ENCODE results near the gene SAMD3. TPM values are rescaled to one million over a fixed set of nuclear protein-coding genes. Genes with fewer than 3 reads are reported as not detected.
"Not testable (repeated sequence)": the region's sequence is repeated elsewhere in the genome, so short reads cannot be mapped to it uniquely, and the experiment has no call there.

The SAMD3 gene
- total and polyA plus RNA-seq, 2 experiments from 2014 or later = 3.8 to 4.9 TPM

DNA sequence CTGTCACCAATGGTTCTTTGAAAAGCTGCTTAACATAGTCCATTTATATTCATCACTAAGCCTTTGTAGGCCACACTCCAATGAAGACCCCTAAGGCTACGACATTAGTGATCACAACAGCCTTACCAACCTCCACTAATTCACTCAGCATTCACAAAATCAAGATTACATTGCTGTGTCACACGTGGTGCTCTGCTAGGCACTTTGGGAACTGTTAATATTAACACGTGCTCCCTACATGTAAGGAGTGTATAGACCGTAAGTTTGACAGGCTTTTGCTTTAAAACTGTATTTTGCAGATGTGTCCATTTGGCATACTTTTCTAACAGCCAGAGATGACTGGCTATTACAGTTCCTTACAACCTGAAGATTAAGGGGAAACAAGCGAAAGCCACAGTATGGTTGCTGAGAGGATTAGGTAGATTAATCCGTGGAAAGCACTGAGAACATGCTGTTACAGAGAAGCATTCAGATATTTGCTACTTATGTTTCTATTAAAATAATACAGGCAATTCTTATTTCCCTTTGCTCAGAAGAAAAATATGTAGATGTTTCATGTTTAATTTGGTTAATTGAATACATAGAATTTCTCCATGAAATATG lies 69.7 kb downstream of the SAMD3 start:
- Histone ChIP-seq H4K20me1 (replicated peaks; ENCODE audit: insufficient read depth) (no peaks in the 10 kb centered on the region), H3K27me3 (ENCODE audit: insufficient read depth) (no peaks in the 10 kb centered on the region), H3K4me1 (ENCODE audit: insufficient read depth) (no peaks in the 10 kb centered on the region), H3K9me2 (ENCODE audit: insufficient read depth) (no peaks in the 10 kb centered on the region), H3K4me3 (no peak overlapping the region), H3F3A (replicated peaks; ENCODE audit: low read depth) (no peaks in the 10 kb centered on the region), H3K27ac (ENCODE audit: low read depth) (no peak overlapping the region), H3K36me3 (ENCODE audit: insufficient read depth) (no peaks in the 10 kb centered on the region), H2AFZ (no peak overlapping the region), H3K79me2 (replicated peaks; ENCODE audit: insufficient read depth) (no peaks in the 10 kb centered on the region), H3K4me2 (no peak overlapping the region)
- H3K4me1 Mint-ChIP-seq = no peaks in the 10 kb centered on the region; the same call in 2 of the 3 replicates
- no peaks in the 10 kb centered on the region for H3K27me3 Mint-ChIP-seq (ENCODE audit: insufficient read depth, low read depth, poor library complexity)
- H3K27ac Mint-ChIP-seq = no peak overlapping the region
- ATAC-seq = no peak
- DNase-seq (ENCODE audit: low spot score) = no peak
- TF ChIP-seq, protein P1, sequence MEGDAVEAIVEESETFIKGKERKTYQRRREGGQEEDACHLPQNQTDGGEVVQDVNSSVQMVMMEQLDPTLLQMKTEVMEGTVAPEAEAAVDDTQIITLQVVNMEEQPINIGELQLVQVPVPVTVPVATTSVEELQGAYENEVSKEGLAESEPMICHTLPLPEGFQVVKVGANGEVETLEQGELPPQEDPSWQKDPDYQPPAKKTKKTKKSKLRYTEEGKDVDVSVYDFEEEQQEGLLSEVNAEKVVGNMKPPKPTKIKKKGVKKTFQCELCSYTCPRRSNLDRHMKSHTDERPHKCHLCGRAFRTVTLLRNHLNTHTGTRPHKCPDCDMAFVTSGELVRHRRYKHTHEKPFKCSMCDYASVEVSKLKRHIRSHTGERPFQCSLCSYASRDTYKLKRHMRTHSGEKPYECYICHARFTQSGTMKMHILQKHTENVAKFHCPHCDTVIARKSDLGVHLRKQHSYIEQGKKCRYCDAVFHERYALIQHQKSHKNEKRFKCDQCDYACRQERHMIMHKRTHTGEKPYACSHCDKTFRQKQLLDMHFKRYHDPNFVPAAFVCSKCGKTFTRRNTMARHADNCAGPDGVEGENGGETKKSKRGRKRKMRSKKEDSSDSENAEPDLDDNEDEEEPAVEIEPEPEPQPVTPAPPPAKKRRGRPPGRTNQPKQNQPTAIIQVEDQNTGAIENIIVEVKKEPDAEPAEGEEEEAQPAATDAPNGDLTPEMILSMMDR (conservative IDR thresholded peaks at IDR 0.05; ENCODE audit: low read depth in 2 of 2) = no peak
- TF ChIP-seq ZNF331 (CRISPR knock-in tag; IDR thresholded peaks at IDR 0.05; ENCODE audit: low read depth) (no peak), POLR2AphosphoS5 (IDR thresholded peaks at IDR 0.05; ENCODE audit: low read depth) (no peak)
- TF ChIP-seq, protein P2, sequence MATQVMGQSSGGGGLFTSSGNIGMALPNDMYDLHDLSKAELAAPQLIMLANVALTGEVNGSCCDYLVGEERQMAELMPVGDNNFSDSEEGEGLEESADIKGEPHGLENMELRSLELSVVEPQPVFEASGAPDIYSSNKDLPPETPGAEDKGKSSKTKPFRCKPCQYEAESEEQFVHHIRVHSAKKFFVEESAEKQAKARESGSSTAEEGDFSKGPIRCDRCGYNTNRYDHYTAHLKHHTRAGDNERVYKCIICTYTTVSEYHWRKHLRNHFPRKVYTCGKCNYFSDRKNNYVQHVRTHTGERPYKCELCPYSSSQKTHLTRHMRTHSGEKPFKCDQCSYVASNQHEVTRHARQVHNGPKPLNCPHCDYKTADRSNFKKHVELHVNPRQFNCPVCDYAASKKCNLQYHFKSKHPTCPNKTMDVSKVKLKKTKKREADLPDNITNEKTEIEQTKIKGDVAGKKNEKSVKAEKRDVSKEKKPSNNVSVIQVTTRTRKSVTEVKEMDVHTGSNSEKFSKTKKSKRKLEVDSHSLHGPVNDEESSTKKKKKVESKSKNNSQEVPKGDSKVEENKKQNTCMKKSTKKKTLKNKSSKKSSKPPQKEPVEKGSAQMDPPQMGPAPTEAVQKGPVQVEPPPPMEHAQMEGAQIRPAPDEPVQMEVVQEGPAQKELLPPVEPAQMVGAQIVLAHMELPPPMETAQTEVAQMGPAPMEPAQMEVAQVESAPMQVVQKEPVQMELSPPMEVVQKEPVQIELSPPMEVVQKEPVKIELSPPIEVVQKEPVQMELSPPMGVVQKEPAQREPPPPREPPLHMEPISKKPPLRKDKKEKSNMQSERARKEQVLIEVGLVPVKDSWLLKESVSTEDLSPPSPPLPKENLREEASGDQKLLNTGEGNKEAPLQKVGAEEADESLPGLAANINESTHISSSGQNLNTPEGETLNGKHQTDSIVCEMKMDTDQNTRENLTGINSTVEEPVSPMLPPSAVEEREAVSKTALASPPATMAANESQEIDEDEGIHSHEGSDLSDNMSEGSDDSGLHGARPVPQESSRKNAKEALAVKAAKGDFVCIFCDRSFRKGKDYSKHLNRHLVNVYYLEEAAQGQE (IDR thresholded peaks at IDR 0.05; ENCODE audit: unreplicated experiment) = no peak
- peaks cover 7% of the 10 kb centered on the region; the same call in 2 of the 3 replicates for H3K36me3 Mint-ChIP-seq (ENCODE audit: low read depth)
- peaks cover under 1% of the 10 kb centered on the region; the same call in 1 of the 3 replicates for H3K9me3 Mint-ChIP-seq
- H3K4me3 Mint-ChIP-seq = no peak overlapping the region

DNA sequence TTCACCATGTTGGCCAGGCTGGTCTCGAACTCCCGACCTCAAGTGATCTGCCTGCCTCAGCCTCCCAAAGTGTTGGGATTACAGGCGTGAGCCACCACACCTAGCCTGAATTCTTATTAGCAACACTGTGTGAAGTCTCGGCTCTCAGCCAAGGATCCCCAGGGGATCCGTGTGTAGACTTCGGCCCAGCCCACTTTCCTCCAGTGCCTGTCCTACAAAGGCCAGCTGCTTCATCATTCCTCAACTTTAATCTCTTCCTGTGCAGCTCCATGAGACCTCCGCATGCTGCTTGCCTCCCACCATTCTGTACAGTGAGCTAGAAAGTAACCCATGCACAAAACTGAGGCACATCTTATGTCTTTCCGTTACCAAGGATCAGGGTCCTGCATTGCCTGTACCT lies 71.8 kb downstream of the SAMD3 start:
- H2AFZ ChIP-seq = no peak overlapping the region
- H3K27ac ChIP-seq (ENCODE audit: low read depth) = no peak overlapping the region
- peaks cover 6% of the 10 kb centered on the region; the same call in 1 of the 3 replicates for H3K36me3 Mint-ChIP-seq (ENCODE audit: low read depth)
- H3K4me1 ChIP-seq (ENCODE audit: insufficient read depth) = no peaks in the 10 kb centered on the region
- H3K36me3 ChIP-seq (ENCODE audit: insufficient read depth) = no peaks in the 10 kb centered on the region
- no peak overlapping the region for H3K4me2 ChIP-seq
- no peaks in the 10 kb centered on the region; the same call in 2 of the 3 replicates for H3K4me1 Mint-ChIP-seq
- ATAC-seq = no peak
- H3K79me2 ChIP-seq (replicated peaks; ENCODE audit: insufficient read depth) = no peaks in the 10 kb centered on the region
- no peak overlapping the region for H3K4me3 Mint-ChIP-seq
- H3K27me3 ChIP-seq (ENCODE audit: insufficient read depth) = no peaks in the 10 kb centered on the region
- TF ChIP-seq STAT1 (IDR thresholded peaks at IDR 0.05; ENCODE audit: unreplicated experiment) = no peak
- TF ChIP-seq NANOG (IDR thresholded peaks at IDR 0.05; ENCODE audit: borderline replicate concordance) = no peak
- TF ChIP-seq, protein P1 (conservative IDR thresholded peaks at IDR 0.05; ENCODE audit: low read depth in 2 of 2) = no peak
- no peak for TF ChIP-seq EZH2phosphoT487 (IDR thresholded peaks at IDR 0.05; ENCODE audit: unreplicated experiment)
- H3K9me2 ChIP-seq (ENCODE audit: insufficient read depth) = no peaks in the 10 kb centered on the region
- H3K27ac Mint-ChIP-seq = no peak overlapping the region
- DNase-seq (ENCODE audit: low spot score) = no peak
- H3F3A ChIP-seq (replicated peaks; ENCODE audit: low read depth) = no peaks in the 10 kb centered on the region
- no peaks in the 10 kb centered on the region for H3K9me3 Mint-ChIP-seq
- H3K4me3 ChIP-seq = no peak overlapping the region
- no peaks in the 10 kb centered on the region for H4K20me1 ChIP-seq (replicated peaks; ENCODE audit: insufficient read depth)
- no peaks in the 10 kb centered on the region for H3K27me3 Mint-ChIP-seq (ENCODE audit: insufficient read depth, low read depth, poor library complexity)

DNA sequence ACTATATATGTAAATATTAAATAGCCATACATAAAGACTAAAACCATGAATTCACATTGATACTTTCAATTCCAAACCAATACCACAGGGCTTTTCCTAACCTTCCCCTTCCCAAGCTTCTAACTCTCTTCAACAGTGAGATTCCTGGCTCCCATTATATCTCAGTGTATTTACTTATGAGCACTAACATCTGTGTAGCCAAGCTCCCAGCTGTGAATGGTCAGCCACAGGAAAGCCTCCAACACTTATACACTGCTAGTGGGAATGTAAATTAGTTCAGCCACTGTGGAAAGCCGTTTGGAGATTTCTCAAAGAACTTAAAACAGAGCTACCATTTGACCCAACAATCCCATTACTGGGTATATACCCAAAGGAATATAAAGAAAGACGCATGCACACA lies 73.7 kb downstream of the SAMD3 start:
- H3K27me3 ChIP-seq (ENCODE audit: insufficient read depth); H3K36me3 ChIP-seq (ENCODE audit: insufficient read depth); H3K9me2 ChIP-seq (ENCODE audit: insufficient read depth); H3K4me3 ChIP-seq; H4K20me1 ChIP-seq (replicated peaks; ENCODE audit: insufficient read depth); H3K27ac ChIP-seq (ENCODE audit: low read depth); H3K36me3 Mint-ChIP-seq (ENCODE audit: low read depth); H3K27ac Mint-ChIP-seq; H3K4me2 ChIP-seq; ATAC-seq; H3K4me1 ChIP-seq (ENCODE audit: insufficient read depth); H3K27me3 Mint-ChIP-seq (ENCODE audit: insufficient read depth, low read depth, poor library complexity); DNase-seq (ENCODE audit: low spot score); H3F3A ChIP-seq (replicated peaks; ENCODE audit: low read depth); H2AFZ ChIP-seq; H3K9me3 Mint-ChIP-seq; H3K4me1 Mint-ChIP-seq; H3K79me2 ChIP-seq (replicated peaks; ENCODE audit: insufficient read depth); H3K4me3 Mint-ChIP-seq: not testable (repeated sequence)
